CD4-positive, alpha-beta T cell treated with Interleukin-4 for 1 hour (primary cell): Measurements from ENCODE around the gene PARD3B.
A peak's percentile ranks its signal among the peaks of the same experiment; 100 is the strongest.

Source experiments
- DNase-seq, 2 donors: peaks; one replicate each; pipeline ENCODE4 v3.0.0-alpha.2; 2020 to 2022

PARD3B gene

DNA sequence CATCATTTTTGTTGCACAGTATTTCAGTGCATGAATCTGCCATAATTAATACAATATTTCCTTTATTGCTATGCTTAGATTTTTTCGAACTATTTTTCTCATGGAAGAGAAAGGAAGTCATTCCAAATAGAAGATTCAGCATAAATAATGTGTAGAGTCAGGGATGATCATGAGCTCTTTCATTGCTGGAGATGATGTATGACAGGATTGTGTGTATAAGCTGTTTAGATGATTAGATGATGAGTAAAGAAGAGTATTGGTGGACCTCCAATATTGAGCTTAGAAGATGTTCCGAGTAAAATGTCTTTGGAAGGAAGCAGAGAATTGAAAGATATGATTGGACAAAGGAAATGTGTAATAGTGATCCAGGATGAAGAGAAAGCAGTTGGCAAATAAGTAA, 364.5 kb downstream of the PARD3B start:
- no peak for DNase-seq

DNA sequence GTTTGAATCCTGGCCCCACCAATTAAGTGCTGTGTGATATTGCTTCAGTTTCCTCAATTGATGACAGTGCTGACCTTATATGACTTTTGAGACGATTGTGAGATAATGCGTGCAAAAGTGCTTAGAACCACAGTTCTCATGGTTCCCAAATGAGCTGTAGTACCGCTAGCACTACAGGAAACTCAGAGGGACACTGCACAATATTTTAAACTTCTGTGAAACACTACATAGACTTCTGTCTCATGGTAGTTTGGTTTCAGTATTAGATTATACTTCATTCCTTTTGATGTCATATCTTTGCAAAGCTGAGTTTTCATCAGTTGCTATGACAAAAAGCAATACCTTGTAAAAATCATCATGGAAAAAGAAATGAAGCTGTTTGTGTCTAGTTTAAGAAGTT, 368.0 kb downstream of the PARD3B start:
- DNase-seq, result no peak

DNA sequence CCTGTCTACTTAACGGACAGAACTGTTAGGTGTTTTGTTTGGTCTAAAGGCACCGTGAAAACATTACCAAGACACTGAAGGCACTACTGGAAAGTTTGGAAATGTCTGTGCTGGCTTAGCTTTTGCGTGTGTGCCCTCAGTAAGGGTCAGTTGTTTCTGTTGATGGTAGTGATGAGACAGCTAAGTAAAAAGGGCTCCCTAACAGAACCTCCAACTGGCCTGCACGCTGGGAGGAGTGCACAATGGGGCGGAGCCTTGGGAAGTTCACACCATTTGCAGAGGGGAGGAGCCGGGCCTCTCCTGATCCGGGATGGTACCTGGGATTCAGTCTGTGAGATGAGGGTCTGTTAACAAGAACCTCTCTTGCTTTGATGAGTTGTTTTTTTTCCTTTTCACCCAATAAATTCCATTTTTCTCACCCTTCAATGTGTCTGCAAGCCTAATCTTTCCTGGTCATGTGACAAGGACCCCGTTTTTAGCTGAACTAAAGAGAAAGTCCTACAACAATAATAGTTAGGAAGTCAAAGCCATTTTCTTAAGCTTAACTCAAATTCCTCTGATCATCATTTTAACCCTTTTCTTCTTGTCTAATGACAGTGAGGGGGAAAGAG, 368.7 kb downstream of the PARD3B start:
- DNase-seq, result no peak

DNA sequence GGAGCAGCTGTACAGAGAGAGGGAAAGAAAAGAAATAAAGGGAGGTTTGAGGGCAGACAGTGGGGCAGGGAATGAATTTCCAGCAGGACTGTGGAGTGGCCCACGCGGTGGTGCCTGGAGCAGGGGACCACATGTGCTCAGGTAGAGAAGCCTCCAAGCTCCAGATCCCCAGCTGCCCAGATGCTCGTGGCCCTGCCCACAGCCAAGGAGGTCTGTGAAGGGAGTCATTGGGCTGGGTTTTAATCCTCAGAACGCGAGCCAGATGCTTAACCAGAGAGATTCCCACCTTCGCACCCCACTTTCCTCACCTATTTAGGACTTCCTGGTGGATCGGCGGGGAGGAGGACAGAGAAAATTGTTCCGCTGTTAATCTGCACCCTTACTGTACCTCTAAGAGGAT, 369.4 kb downstream of the PARD3B start:
- DNase-seq, result no peak

DNA sequence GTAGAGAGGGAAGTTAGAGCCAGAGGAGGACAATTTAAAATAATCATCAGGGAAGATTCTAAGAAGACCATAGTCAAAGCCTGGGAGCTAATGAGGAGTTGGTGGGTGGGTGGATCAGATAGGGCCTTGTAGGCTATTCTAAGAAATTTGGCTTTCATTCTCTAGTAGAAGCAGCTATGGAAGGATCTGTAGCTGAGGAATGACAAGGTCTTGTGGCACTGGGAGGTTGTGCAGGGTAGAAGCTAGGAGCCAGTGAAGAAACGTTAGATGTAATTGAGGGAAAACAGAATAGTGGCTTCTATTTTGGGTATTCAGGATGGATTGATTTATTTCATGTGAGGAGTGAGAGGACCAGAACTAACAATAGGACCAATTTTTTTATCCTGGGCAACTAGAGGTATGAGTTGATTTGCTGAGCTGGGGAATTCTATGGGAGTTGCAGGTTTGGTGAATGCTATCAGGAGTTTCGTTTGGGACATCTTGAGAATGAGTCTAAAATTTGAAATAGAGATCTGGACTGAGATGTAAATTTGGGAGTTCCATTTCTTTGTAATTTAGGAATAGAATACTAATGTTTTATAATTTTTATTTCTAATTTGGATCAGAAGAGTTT, 371.9 kb downstream of the PARD3B start:
- no peak for DNase-seq

DNA sequence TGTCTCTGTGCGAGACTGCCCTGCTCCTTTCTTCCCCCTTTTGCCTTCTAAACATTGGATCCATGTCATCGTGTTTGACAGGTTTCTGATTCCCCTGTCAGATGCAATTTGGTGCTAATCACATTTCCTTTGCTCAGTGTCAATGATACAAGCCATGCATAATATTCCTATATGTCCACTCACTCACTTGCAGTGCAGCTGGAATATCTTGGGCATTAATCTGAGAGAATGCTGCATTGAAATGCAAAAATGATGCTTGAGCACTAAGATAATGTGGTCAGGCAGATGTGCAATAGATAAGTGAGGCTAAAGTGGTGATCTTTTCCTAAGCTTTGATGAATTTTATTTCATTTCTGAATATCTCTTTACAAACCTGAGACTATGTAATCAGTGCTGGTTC, 375.5 kb downstream of the PARD3B start:
- no peak for DNase-seq

DNA sequence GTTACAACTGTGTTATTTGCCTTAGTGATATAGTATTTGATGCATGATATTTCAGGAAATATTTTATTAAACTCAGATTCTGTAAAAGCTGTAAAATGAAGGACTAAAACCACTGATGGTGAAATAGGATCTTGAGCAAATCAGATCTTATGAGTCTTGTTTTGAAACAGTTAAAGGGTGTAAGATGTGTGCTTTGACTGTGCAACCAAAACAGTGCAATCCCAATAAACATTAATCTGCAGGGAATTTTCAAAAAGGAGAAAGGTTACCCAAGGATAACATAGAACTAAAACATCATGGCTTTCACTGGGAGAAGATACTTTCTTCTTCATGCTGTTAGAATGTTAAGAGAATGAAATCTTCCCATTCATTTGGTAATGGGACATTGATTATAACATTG, 378.7 kb downstream of the PARD3B start:
- no peak for DNase-seq

DNA sequence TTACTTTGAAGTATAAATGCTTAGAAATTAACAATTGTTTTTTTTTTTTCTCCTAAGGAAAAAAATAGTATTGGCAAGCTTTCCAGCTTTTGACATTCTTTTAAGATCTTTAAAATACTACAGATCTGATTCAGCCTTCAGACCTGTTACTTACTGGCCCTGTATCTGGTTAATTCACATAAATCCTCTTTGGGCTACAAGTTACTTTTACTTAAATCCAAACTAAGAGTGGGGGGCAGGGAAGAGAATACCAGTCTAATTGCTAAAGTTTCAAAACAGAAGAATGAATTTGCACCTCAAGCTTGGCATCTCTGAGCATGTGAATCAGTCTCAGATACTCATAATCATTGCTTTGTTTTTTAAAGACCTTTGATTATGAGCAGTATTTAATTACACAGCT, 386.3 kb downstream of the PARD3B start:
- no peak for DNase-seq

DNA sequence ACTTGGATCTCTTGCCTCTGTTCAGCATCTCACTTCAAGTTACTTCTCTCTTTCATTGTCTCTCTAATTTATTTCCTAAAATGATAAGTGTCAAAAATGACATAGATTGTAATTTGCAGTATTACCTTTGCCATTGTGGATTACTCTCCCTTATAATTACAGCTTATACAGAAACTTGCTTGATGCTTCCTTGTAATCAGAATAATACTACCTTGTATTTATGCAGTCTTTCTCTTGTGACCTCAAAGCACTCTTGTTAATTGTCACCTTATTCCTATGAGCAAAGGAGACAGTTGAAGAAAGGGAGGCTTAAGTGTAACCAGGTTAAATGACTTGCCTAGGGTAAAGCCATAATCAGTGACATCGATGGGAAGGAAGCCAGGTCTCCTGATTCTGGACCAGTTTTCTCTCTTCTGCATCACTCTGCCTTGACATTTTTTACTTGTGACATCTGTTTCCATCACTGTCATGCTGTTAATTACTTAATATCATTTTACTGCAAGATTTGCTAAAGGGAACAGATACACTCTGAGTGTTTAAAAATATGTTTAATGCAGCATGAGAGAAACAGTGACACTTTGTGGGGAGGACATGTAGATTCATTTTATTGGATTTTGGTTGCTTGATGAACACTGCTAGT, 388.6 kb downstream of the PARD3B start:
- no peak for DNase-seq

DNA sequence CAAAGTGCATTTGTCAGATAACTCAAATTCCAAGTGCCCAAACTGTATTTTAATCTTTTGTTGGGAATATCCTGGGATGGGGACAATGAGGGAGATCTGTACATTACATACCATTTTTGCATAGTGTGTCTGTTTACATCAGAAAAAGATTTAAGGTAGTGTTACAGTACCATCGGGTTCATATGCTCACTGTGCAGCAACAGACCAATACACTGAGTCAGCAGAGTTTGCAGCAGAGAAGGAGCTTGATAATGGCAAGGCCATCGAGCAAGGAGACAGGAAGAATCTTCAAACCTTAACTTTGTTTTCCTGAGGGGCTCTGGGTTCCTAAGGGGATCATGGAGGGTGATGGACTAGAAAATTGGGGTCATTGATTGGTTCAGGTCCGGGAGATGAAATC, 399.7 kb downstream of the PARD3B start:
- DNase-seq, result no peak

DNA sequence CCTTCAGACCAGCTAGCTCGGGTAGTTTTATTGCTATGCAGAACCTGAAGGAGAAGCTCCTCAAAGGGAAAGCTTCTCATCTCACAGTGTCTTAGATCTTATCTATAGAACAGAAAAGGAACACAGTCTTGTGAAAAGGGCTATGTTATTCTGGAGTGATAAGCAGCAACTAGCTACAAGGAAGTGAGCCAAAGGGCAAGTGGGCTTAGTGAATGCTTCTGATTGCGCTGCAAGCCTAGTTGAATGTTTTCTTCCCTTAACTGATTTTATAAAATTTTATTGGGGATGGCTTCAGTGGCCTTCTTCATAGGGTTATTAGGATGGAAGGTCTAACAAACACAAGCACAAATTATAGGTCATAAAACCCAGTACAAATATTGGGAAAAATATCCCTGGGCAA, 400.1 kb downstream of the PARD3B start:
- DNase-seq, result no peak

DNA sequence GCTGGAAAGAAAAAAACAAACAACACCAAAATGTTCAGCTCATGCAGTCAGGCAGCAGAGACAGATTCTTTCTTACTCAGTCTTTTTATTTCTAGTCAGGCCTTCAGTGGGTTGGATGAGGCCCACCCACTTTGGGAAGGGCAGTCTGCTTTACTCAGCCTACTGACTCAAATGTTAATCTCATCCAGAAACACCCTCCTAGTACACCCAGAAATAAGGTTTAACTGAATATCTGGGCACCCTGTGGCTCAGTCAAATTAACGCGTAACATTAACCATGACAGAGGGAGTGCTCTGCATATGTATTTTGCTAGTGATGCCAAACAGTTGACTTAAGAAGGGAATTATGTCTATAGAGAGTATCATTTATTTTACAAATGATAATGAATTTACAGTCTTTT, 401.6 kb downstream of the PARD3B start:
- DNase-seq, result no peak

DNA sequence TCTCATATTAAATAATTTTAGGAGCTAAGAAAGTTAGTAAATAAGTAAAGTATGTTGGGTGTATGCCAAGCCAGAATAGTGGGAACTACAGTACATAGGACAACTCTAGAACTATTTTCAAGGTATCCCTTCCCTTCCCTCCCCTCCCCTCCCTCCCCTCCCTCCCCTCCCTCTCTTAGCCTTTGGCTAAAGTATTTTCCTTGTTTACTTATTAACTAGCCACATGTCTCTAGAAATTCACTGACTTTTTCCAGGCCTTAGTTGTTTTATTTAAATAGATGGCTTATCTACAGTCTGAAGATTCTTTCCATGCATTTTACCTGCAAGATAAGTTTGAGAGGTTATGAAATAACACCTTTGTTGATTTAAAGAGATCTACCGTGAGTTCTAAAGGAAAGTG, 402.1 kb downstream of the PARD3B start:
- no peak for DNase-seq

DNA sequence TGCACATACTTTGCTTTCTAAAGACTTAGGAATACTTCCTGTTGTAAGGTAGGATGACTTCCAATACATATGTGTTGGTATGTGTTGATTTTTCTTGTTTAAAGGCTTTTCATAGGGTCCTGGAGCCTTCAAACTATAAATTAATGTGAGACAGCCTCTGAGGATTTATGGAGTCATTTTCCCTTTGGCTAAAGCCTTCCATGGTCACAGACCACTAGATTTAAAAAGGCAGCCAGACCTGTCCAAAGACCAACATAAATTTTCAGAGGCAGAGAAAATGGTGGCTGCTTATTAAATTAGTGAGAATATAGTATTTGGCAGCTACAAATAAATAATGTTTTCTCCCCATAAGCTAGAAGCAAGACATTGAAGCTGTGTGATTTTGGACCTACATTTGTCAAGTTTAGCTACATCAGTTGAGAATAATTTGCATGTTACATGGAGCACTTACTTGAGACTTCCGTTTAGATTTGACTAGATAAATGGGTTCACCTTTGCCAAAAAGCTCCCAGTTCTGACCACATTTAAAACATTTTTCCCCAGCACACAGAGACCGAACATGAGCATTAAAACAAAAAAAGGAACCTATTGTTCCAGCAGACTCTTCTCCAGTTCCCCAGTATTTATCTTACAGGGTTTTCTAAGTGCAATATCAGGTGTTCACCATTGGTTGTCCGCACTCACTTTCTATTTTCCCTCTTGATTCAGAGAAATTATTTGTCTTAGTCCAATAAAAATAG, 402.9 kb downstream of the PARD3B start:
- DNase-seq, result peak in 1 of 2 donors; percentile 30

DNA sequence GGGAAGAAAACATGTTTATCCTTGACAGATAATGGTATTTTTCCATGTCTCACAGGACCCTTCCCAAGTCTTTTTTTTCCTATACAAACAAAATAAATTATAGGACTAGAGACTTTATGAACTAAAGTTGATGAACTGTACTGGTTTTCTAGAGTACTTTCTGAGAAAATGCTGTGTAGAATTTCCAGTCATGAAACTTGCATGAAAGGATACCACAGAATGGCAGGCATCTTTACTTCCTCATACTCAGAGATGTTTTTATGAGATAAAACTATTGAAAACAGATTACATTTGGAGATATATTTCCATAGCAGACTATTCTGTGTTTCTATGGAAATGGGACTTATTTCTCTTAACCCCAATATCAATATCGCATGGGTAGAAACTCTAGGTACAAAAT, 403.5 kb downstream of the PARD3B start:
- peak in 1 of 2 donors; percentile 34 for DNase-seq

DNA sequence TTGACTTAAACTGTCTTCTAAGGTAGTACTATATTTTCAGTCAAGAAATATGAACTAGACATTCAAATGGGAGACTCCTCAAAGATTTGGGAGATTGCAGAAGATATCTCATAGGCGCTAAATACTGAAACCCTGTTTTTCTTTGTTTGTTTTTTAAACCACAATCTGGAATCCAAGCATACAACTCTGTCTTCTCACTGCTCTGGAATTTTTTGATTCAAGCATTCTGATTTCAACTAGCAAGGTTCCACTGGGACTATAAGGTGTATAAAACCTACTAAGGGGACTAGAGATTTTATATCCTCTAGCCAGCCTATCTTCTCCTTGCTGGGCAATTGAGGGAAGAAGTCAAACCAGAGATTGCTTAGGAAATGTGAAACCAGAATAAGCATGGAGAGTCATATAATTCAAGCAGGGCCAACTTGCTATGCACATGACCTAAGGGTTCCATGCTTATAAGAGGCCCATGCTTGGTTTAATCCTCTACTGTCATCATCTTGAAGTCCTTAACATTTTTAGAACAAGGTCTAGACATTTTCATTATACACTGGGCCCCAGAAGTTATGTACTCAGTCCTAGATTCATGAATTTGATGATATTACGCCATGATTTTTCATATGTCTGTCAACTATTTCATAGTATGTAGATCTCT, 405.5 kb downstream of the PARD3B start:
- DNase-seq, result no peak

DNA sequence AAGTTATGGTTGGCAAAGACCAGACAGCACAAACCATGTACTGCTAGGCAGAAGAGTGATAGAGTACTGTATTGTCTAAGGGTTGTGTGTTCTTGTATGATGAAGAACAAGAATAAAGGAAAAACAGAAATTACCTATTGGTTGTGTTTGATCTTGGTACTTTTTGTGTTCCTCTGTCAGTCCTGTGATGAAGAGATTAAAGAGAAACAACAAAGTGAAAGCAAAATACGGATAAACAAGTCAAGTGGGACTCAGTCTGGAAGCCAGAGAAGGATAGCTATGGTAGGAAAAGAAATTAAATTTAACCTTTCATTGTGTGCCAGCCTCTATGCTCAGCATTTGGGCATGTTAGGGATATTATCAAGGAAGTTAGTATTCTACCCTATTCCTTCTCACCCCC, 413.1 kb downstream of the PARD3B start:
- no peak for DNase-seq

DNA sequence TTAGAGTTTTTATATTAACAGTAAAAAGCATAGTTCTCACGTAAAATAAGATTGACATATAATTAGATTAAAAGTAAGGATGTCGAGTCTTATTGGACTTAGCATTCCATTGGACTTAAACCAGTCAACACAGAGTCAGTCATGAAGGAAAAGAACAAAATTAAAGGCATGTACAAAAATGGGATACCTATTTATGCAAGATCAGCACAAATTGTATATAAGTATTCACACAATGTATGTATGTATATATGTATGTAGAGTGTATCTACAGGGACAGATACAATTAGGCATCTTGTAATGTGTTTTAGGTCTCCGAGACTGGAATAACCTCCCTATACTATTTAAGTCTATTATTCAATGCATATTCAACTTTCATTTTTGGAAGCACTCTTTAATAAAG, 419.1 kb downstream of the PARD3B start:
- DNase-seq, result no peak

DNA sequence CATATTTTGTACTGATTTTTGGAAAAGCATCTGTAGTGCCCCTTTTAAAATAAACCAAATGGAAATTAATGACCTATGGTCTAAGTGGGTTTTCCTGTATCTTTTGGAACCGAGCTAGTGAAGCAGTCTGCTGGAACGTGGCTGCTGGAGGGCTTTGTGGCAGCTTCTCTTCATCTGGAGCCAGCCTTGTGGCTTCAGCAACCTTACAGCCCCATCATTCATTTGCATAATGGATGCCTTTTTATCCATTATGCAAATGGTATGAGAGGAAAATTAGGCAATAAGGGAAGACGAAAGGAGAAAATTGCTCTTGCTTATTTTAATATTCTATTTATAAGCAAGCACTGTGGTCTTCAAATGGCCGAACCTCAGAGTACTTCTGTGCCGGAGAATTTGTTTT, 421.0 kb downstream of the PARD3B start:
- no peak for DNase-seq

DNA sequence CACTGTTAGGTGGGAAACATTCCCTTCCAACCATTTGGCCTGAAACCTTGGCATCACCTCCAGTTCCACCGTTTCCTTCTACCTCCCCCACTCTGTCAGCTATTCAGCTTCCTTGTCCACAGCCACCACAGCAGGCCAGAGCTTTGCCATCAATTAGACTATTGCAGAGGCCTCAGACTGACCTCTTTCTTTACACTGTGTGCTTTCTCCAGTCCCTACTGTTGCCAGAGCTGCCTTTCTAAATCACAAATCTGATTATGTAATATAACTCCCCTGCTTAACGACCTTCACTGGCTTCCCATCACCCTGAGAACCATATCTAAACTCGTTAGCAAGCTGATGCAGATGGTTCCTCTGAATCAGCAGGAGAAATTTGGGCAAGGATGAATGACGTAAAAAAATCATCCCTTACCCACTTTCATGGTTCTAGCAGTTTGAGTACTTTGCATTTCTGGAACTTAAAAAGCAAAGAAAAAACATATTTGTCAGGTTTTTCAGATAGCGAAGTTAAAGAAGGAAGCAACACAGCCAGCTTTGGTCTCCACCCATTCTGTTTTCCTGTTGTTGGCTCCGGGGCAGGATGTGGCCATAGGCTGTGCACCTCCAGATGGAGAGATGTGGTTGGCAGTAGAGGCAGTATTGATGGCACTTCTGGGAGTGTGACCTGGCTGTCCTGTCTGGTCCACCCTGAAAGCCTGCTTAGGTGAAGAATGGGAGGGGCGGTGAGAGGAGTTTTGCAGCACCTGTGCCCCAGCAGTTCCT, 422.1 kb downstream of the PARD3B start:
- peak; percentile 63 for DNase-seq

DNA sequence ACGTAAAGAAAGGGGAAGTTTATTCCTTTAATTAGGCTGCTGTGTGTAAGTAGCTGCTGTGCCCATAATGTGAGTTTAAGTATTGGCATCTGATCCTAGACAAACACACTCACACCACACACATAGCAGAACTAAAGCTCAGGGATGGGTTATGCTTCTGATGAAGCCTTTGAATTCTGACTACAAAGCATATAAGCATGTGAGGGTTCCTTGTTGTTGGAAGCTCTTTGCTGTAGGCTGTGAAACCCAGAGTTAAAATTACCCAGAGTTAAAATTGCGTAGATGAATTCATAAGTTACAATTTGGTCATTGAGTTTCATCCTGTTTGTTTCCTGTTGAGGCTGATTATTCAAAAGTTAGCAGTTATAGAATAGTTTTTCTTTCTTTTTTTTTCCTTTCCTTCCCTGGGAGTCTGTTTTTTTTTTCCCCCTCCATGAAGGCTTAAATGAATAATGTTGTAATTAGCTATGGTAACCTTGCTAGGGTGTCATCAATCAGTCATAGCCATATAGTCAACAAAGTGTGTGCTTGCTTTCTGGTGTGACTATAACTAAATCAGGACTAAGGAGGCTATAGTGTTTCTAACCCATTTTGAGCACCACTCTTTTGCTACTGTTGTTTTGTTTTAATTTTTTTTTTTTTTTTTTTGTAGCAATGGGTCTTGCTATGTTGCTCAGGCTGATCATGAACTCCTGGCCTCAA, 426.1 kb downstream of the PARD3B start:
- DNase-seq, result peak; percentile 30 to 56

DNA sequence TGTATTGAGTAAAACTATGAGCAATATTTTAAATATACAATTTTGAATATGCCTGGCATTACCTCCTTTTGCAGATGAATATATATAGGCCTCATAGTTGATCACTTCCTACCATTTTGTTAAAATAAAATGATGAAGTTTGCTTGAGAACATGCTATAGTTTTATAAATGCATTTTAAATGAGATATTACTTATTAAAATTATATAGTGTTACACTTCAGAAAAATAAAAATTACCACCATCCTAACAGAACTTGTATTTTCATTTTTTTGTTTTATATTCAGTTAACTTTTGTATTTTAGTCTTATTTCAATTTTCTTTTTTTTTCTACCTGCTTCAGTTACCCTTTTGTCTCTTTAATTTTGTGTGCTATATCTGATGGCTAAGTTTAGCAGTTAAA, 426.9 kb downstream of the PARD3B start:
- no peak for DNase-seq
